ENCODE measurements around the gene SEMA4G.
A peak's percentile ranks its signal among the peaks of the same experiment; 100 is the strongest.

The SEMA4G gene

DNA sequence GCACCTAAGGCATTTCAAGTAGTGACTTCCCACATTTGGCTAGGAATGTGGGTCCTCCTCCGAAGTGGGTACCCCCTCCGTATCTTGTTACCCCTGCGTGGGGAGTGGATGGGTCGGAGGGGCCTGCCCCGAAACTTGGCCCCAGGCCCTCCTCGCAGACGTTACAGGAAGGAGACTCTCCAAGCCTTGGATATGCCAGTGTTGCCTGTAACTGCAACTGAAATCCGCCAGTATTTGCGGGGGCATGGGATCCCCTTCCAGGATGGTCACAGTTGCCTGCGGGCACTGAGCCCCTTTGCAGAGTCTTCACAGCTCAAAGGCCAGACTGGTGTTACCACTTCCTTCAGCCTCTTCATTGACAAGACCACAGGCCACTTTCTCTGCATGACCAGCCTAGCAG lies 18.9 kb downstream of the SEMA4G start:
- no peak for DNase-seq

DNA sequence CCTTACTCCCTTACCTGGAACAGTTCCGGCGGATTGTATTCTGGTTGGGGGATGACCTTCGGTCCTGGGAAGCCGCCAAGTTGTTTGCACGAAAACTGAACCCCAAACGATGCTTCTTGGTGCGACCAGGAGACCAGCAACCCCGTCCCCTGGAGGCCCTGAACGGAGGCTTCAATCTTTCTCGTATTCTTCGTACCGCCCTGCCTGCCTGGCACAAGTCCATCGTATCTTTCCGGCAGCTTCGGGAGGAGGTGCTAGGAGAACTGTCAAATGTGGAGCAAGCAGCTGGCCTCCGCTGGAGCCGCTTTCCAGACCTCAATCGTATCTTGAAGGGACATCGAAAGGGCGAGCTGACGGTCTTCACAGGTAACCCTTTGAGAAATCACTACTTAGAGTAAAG lies 19.8 kb downstream of the SEMA4G start:
- DNase-seq: no peak

DNA sequence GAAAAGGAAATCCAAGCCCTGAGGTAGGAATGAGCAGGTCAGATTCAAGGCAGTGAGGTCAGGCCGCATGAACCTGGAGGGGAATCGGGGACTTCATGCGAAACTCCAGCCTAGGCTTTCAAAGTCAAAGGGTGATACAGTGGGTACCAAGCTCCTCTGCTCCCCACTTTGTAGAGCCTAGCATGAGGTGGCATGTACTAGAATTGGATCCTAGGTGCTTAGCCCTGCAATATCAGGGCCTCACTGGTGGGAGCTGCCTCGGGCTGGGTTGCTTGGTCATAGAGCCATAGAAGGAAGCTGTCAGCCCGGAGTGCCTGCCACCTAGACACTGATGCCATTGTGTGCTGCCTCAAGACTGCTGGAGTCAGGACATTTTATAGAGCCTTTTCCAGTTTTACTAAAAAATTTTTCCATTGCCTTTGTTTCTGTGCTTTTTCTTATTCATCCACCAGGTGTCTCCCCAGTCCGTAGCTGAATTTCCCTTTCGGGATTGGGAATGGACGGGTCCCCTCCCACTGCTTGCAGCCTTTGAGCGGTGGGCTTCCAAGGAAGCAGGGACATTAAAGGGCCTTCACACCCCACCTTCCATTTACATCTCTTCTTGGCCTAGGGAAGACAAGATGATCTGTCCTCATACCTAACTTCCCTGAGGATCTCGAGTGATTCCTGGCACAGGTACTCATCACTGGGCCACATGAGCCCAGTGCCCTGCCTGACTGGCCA lies 24.8 kb downstream of the SEMA4G start:
- no peak for DNase-seq

DNA sequence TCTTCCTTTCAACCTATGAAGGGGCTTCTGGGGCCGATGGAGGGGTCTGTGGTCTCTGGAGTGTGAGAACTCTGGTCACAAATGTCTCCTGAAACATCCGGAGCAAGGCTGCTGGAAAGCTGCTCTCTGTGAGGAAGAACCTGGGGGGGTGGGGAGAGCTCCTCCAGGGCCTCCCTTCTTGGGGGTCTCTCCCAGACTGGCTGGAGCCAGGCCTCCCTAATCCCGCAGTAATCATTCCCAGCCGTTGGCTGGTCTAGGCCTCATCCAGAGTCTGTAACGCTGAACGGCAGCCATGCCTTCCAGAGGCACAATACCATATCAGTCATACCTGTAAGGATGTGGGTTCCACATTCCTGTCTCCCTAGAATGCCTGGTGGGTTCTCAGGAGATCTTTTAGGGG lies 25.9 kb downstream of the SEMA4G start:
- DNase-seq: no peak

DNA sequence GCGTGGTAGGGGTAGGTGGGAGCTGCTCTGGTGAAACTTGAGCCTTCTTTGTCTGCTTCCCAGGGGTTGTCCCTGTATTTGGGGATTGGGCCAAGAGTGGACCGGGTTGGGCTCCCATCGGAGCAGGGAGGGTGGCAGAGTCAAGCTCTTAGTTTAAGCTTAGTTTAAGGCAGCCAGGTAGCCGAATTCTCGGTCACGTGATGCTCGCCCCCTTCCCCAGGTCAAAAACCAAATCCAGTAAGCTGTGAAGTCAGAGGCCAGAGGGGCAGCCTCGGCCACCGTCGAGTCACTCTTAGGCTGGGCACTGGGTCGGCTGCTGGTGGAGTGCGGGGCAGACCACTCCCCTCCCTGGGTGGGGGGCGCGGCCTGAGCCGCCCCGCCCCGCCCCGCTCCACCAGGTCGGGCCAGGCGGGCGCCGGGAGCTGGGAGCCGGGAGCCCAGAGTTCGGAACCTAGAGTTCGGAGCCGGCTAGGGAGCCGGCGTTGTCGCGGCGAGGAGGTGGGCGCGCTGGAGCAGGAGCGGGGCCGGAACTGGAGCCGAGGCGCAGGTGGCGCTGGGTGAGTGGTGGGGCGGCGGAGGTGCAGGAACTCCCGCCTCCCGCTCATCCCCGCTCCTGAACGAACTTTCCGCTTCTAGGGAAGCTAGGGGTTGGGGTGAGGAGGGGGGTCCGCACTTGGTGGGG lies 27.5 kb downstream of the SEMA4G start:
- DNase-seq: peak in 1 of 2 donors; percentile 17

DNA sequence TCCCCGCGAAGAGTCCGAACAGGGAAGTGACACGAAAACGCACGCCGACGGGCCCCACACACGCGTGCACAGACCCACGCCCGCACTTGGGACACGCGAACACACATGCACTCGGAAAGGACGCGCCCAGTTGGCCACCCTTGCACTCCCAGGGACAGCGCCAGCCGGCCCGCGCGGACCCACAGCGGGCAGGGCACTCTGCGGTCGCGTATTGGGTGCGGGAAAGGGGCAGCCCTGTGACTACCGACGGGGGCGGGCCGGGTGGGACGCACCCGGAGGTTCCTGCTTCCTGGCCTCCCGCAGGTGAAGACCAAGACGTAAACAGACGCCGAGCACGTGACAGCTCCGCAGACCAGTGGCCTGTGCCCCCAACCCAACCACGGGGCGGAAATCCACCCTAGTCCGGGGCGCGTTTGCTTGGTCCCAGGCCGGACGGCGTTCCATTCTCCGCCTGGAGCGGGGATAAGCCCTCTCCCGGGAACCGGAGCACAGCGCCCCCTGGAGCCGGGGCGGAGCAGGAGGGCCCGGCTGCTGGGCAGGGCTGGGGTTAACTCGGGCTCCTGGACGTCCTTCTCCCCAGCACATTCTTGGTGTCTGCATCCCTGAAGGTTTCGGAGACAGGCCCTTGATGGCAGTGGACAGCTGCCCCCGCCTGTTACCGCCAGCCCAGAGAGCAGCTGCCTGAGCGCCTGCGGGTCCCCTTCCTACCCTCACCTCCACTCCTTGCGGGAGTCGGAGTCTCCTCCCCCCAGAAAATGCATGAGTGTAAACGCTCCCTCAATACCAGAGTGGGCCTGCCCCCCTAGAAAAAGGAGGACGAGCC lies 28.3 kb downstream of the SEMA4G start:
- peak; percentile 60 to 71 for DNase-seq

DNA sequence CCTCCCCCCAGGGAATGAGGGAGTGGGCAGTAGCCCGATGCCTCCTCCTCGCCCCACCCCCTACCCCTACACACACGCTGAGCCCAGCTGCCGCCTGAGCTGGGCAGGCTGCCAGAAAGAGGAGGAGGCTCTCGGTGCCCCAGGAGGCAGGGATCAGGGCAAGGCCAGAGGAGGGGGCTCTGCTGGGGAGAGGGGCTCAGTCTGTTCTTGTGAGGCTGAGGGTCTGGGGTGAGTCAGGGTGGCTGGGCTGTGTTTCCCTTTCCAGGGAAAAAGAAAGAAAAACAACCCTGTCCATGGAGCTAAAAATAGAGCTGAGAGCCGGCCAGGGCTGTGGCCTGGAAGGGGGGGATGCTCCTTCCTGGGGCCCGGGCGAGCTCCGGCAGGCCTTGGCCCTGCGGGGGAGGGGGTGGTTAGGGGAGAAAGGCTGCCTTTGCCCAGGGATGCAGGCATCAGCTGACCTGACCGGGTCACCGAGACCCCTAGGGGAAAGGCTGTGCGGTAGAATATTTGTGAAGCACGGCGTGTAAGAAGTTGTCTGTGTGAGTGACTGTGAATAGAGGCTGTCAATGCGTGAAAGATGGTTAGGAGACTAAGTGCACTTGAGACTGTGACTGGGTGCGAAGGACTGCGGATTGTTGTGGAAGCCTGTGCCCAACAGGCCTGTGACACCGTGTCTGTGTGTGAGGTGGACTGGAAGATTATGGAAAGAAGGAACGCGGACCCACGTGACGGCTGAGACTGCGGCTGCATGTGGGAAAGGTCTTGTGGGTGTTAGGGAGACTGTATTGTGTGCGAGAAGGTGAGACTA lies 29.1 kb downstream of the SEMA4G start:
- DNase-seq: peak; percentile 61 to 63

DNA sequence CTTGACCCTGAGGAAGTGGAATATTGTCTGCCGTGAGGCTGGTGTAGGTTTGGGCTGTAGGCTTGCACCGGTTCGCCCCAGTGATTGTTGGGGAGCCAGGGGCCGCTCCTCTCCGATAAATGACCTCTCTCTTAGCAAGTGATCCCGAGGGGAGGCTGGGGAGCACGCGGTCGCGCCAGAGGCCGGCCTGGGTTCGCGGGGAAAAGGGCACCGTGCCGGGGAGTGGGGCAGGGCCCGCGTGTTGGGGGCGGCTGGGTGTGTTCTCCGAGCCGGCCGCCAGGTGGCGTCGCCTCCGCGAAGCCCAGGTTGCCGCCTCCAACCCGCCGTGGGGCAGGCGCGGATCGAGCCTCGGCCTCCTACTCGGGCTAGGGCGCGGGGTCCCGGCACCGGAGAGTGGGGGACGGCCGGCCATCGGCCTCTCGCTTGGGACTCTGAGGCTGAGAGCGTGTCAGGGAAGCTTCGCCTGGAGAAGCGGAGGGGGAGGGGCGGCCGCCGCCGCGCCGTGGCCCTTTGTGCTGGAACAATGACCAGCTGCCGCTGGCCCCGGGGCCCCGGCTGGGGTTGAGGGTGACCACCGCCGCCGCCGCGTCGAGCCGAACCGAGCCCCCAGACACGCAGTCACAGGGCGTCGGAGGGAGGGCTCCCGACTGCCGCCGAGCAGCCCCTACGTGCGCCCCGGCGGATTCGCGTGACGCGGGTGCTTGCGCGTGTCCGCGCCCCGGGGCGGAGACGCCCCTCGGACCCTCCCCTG lies 29.9 kb downstream of the SEMA4G start:
- peak; percentile 78 to 80 for DNase-seq

DNA sequence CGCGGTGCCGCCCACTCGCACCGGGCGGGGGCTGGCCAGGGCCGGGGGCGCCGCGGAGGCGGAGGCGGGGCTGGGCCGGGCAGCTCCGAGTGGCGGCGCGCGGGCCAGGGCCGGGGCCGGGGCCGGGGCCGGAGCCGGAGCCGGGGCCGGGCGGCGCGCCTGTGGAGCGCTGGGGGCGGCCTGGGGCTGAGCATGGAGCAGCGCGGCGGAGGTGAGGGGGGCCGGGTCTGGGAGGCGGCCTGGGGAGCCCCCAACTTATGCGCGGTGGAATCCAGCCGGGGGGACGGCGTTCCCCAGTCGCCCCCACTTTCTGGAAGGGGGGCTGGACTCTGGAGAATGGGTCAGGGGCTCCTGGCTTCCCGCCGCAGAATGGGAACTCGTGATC lies 30.4 kb downstream of the SEMA4G start, which contains the start of gene LZTS2:
Gene LZTS2, plus strand, starts transcription at position 67 of the 385 bp plus-strand sequence. CDS start 2,731 bp downstream, outside the sequence.
- no peak for DNase-seq

DNA sequence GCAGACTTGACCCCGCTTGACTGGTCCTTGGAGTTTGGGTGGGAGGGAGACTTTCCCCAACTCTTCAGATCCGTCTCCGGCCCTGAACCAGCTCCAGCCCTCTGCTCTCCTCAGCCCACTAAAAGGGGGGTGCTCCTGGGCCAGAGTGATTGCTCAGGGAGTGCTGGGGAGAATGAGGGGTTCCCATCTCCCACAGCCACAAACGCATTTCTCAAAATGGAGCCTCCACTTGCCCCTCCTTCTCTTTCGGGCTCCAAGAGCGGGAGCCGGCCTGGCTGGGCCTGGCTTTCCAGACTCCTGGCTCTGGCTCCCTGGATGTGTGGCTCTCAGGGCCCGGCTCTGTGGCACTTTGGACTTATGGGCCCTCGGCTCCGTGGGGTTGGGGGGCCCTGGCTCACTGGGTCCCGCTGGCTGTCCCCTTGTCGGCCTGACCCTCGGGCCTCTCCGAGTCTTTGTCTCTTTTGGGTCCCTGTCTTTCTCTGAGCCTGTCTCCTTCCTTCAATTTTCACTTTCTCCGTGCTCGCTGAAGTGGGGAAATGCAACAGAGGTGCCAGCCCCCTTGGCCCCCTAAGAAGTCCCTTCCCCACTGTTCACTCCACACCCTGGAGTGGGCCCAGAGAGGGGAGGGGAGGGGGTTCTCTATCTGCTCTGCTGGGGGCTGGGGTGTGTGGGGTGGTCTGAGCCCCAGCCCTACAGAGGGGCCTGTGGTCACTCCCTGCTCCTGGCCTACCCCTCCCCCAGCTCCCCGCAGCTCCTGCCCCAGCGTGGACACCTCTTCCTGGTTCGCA lies 31.0 kb downstream of the SEMA4G start:
- no peak for DNase-seq

DNA sequence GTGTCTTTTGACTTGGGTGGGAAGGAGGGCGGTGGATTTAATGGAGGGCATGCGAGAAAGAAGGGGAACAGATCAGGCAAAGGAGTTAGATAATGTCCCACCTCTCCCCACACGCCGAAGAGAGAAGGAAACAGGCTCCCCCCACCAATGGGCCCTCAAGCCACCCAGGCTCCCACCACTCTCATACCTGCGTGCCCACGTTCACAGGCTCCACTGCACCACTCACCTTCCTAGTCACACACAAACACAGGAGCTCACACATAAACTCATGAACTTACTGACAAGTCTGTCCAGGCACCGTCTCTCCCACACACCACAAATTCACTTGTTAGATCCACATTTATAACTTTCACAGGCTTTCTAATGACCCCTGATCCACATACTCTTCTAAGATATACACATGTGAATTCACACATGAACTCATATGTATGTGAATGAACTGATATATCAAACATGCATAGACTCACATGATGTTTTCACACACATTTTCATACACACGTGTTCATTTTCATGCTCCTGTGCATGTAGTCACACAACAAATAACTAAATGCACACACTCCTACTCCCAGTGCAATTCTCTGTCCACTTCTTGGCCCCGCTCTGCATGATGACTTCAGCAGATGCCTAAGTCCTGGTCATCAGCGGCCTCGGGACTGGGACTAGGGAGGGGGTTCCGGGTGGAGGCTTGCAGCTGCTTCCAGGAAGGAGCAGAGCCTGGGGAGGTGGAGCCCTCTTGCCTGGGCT lies 31.8 kb downstream of the SEMA4G start:
- DNase-seq: no peak

DNA sequence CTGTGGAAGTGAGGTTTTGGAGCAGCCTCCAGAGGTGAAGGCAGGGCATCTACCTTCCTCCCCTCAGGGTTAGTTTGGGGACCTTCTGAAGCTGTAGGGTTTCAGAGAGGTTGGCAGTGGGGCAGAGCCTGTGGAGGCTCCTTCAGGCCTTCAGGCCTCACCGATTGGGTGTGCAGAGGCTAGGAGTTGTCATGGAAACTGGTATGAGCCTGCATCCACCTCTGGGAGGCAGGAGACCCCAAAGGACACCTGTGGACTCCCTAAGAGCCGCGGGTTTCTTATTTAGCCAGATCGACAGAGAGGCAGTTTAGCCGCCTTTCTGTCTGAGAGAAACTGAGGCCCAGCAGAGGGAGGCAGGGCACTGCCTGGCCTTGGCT lies 32.3 kb downstream of the SEMA4G start:
- DNase-seq: no peak

DNA sequence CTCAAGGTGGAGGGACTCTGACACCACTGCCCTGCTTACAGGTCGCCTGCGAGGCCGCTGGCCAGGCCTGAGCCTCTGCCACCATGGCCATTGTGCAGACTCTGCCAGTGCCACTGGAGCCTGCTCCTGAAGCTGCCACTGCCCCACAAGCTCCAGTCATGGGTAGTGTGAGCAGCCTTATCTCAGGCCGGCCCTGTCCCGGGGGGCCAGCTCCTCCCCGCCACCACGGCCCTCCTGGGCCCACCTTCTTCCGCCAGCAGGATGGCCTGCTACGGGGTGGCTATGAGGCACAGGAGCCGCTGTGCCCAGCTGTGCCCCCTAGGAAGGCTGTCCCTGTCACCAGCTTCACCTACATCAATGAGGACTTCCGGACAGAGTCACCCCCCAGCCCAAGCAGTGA lies 33.2 kb downstream of the SEMA4G start:
- no peak for DNase-seq

DNA sequence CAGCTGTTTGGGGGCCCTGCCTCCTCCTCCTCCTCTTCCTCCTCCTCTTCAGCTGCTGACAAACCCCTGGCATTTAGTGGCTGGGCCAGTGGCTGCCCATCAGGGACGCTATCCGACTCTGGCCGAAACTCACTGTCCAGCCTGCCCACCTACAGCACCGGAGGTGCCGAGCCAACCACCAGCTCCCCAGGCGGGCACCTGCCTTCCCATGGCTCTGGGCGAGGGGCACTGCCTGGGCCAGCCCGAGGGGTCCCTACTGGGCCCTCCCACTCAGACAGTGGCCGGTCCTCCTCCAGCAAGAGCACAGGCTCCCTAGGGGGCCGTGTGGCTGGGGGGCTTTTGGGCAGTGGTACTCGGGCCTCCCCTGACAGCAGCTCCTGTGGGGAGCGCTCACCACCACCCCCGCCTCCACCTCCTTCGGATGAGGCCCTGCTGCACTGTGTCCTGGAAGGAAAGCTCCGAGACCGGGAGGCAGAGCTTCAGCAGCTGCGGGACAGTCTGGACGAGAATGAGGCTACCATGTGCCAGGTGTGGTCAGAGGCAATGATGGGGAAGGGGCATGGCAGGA lies 34.4 kb downstream of the SEMA4G start:
- DNase-seq: no peak

DNA sequence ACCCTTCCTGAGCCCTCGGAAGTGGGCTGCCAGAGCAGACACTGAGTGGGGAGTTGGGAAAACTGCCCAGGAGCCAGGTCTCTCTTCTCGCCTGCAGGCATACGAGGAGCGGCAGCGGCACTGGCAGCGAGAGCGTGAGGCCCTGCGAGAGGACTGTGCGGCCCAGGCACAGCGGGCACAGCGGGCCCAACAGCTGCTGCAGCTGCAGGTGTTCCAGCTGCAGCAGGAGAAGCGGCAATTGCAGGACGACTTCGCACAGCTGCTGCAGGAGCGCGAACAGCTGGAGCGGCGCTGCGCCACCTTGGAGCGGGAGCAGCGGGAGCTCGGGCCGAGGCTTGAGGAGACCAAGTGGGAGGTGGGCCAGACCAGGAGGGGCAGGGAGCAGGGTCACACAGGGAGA lies 36.1 kb downstream of the SEMA4G start:
- DNase-seq: no peak

DNA sequence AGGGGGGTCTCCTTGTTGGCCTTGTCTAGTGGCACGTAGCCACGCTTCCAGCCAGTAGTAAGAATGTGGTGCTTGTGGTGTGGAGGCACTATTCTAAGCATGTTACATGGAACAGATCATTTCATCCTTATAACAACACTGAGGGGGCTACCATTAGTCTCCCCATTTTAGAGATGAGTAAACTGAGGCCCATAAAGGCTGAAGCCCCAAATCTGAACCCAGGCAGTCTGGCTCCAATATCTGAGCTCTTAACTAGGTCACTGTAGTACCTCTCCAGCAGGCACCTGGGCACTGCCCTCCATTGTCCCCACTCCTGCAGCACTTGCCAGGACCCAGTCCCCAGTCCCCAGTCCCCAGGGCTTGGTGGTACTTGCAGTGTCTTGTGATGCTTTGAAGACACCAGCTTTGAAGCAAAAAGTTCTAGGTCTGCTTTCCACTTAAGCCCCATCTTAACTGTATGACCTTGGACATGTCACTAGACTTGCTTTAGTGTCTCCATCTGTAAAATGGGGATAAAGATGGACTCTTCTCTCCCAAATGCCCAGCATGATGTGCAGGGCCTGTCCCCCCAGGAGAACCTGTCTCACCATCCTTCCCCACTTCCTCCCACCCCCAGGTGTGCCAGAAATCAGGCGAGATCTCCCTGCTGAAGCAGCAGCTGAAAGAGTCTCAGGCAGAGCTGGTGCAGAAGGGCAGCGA lies 36.7 kb downstream of the SEMA4G start:
- DNase-seq: no peak

DNA sequence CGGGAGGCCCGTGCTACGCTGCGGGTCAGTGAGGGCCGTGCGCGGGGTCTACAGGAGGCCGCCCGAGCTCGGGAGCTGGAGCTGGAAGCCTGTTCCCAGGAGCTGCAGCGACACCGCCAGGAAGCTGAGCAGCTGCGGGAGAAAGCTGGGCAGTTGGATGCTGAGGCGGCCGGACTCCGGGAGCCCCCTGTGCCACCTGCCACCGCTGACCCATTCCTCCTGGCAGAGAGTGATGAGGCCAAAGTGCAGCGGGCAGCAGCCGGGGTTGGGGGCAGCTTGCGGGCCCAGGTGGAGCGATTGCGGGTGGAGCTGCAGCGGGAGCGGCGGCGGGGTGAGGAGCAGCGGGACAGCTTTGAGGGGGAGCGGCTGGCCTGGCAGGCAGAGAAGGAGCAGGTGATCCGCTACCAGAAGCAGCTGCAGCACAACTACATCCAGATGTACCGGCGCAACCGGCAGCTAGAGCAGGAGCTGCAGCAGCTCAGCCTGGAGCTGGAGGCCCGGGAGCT lies 37.3 kb downstream of the SEMA4G start:
- no peak for DNase-seq

DNA sequence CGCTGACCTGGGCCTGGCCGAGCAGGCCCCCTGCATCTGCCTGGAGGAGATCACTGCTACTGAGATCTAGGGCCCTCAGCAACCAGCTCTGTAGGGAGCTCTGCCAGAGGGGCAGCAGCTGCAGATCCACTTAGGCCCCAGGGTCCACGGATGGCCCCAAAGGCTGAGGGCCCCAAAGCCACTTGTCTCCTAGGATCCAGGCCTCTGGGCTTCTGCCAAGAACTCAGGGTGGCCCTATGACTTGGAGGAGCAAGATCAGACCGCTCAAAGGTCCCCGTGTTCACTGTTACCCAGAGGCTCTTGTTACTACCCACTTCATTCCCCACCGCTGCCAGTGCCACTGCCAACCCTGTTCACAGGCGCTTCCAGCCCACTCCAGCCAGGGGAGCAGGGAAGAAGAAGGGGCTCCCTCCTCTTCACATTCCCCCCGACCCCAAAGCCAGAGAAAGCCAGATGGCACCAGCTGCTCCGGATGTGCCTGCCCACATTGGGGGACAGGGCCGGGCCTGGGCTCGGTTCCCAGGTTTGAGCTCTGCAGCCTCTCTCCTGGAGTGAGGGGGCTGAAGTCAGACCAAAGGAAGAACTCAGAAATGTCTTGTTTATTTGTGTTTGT lies 37.9 kb downstream of the SEMA4G start:
- DNase-seq: no peak

Data from CD4-positive, alpha-beta T cell treated with Interleukin-4 for 1 hour (primary cell).